NCI-H2196 treated with DMSO at 0.1 percent for 48 hours (cell line): ENCODE data around the gene BSX.

ENCODE experiments used
- DNase-seq: peaks from one replicate; lab custom pipeline; 2025; ENCODE audit not compliant: unreplicated experiment; lab: John Stamatoyannopoulos, UW

Gene BSX

DNA sequence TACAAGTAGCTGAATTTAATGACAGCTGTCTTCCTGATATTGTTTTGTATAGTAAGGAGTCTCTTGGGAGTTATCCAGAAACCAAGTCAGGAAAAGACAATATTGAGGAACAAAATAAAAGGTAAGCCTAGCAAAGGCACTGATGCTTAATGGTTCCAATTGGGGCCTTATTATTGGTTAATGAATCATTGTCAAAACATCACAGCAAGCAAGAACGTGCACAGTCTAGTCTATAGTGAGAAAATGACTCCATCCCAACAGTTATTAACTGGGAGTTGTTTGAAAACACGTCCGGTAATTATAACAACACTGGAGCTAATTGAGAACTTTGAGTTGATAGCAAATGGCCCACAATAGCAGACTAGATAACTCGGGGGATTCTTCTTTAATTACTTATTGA lies 17.7 kb downstream of the BSX start:
- no peak for DNase-seq

DNA sequence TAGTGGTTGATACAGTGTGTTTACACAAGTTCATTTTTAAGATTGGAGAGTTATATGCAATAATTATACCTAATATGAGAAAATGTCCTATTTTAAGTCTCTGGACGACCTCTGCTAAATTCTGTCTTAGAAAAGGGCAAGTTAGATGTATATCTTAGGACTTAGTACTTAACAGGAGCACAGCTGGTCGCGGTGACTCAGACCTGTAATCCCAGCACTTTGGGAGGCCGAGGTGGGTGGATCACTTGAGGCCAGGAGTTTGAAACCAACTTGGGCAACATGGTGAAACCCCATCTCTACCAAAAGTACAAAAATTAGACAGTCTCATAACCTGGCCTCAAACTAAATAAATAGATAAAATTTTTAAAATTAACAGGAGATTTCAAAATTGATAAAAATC lies 27.2 kb downstream of the BSX start:
- DNase-seq, result no peak

DNA sequence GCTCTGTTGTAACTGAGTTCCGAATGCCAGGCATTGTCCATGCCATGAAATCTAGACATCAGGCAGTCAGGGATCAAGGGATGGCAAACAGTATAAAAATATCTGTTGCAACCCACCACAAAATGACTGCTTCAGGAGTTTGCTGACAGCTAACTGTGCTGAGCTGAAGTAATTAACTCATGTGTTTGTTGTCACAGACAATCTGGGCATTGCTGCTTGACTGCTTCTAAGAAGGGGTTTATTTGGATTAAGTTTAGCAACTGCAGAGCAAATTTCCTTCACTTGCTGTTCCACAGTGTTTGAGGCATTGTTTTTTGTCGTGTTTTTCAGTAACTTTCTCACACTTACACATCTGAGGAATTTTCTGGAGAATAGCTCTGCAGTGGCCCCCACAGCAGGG lies 30.4 kb downstream of the BSX start:
- no peak for DNase-seq

DNA sequence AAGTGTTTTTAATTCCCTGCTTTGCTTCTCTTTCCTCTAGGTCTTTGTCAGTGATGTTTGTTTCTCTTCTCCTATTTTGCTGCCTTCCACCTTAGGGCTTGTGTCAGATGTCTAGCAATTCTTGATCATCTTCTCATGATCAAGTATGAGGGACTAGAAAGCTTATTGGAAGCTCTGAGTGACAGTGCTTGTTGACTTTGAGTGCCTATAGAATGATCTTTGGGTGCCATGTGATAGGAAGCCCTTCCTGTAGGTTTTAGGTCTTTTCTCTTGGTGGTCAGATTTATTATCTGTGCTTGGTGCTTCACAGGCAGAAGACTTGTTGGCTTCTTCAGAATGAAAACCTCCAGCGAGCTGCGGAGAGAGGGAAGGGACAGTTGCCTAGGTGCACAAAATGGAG lies 43.1 kb downstream of the BSX start:
- no peak for DNase-seq

DNA sequence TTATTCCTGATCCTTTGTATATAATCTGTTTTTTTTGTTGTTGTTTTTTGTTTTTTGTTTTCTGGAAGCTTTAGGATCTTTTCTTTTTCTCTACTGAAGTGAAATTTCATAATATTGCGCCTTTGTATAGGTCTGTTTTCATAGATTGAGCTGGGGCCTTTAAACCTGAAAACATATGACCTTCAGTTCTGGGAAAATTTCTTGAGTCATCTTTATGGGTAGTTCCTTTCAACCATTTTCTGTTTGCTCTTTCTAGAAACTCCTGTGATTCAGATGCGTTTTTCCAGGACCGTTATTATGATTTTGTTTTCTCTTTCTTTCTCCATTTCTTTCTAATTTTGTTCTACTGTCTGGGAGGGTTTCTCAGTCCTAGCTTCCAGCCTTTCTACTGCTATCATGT lies 43.7 kb downstream of the BSX start:
- no peak for DNase-seq

DNA sequence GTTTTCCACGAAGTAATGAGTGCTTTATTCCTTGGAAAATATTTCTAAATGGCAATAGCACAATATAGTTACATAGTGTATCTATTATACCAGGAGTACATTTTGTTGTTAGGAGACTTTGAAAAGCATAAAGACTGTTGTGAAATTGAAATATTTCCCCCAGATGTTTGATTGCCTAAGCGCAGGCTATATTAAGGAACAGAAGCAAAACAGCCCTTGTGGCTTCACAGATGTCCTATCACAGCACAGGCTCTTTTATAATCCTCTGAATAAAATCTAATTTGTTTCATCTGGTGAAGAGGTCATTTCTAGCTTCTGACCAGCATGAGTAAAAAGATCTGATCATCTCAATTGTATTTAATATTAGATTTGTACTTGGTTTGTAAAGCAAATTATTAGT lies 48.2 kb downstream of the BSX start:
- no peak for DNase-seq

DNA sequence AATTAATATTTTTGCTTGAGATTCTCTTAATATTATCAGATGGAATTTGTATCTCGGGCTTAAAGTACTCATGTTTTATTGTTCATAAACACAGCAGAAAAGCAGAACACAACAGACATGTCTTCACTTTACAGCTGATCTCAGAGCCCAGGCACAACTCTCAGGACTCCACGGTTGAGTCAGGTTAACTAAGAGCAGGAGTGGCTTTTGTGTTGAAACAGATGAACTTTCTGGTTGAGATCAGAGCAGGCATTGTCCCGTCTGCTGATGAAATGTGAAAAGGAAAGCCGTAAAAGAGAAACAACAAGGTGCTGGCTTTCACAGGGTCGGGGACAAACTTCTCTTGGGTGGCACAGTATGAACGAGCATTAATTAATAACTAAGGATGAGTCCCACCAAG lies 50.1 kb downstream of the BSX start:
- no peak for DNase-seq
